HepG2 (cell line): Measurements from ENCODE around the gene UBE2E1.

Source experiments
- POLR2AphosphoS5 ChIP-seq: IDR thresholded peaks from 2 replicates; pipeline ENCODE4 v1.6.1; 2012; ENCODE audit warnings: low read depth, low read length
- ZBTB34 ChIP-seq: sonication (generic); formaldehyde crosslinking; IDR thresholded peaks from 2 replicates; pipeline ENCODE4 v1.8.0; 2022; ENCODE audit warnings: mild to moderate bottlenecking, missing genetic modification reagents
- ZNF264 ChIP-seq: sonication (generic); formaldehyde crosslinking; IDR thresholded peaks from 2 replicates; pipeline ENCODE4 v1.4.0; 2020; ENCODE audit warnings: missing genetic modification reagents

- TF ChIP-seq ZNF264 (CRISPR knock-in tag) (no peak), POLR2AphosphoS5 (no peak), ZBTB34 (CRISPR knock-in tag) (no peak)
Observed at GRCh38 chr3:23821858-23822257, 16.1 kb downstream of the UBE2E1 start.
